HG02840 (cell line): ENCODE data around the gene FAM53B.

ENCODE experiments used
- ATAC-seq: cut with Tn5 transposase; IDR thresholded peaks from one replicate; pipeline ENCODE4 v1.9.1; 2021; ENCODE audit warnings: mild to moderate bottlenecking, moderate library complexity, moderate number of reproducible peaks; ENCODE audit not compliant: unreplicated experiment, low FRiP score

FAM53B gene

DNA sequence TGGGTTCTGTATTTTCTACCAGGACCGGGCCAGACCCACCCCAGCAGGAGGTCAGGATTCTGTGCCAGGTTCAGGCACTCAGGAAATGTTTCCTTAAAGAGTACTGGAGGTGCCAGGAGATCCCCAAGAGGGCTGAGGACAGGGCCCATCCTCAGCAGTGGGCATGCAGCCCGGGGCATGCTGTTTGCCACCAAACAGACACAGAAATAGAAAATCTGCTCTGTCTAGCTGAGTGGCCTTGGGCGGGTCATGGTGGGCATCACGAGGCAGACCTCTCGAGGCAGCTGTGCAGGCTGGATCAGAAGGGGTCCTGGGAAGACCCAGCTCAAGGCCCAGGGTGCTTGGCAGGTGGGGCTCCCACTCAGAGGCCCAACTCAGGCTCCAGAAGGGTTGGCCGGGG lies 105.0 kb downstream of the FAM53B start:
- no peak for ATAC-seq

DNA sequence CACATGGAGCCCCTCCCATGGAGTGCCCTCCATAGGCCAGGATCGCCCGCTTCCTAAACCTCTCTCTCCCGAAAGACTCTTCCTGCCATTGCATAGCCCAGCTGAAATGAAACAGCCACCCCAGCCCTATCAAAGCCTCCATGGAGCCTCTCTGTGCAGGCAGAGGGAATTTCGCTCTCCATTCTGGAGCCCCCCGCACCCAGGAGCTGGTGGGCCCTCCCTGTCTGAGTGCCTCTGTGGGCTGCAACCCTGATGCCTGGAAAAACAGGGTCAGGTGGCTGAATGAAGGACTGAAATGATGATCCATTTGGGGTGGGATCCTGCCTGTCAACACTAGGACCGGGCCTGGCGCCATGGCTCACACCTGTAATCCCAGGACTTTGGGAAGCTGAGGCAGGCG lies 106.4 kb downstream of the FAM53B start:
- no peak for ATAC-seq

DNA sequence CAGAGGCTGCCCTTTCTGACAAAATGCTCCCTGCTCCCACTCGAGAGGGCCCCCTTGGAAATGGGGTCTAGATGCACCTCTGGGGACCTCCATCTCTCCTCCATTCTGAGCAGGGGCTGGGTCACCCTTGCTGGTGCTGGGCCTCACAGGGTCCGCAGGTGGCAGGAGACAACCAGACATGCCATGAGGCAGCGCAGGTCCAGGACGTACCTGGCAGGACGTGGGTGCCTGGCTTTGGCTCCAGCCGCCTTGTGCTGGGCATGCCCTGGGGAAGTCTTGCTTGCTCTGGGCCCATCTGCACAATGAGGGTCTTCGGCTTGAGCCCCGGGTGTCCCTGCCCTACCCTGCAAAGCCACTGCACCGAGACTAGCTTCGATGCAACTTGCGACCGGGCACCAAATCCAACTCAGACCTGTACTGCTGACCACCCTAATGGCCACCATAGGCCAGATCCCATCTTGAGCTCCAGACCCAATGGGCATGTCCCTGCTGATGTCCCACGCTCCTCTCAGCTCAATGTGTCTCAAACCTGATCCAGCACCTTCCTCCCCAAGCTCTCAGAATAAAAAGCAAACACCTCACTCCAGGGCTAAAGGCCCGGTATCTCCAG lies 107.0 kb downstream of the FAM53B start:
- no peak for ATAC-seq

DNA sequence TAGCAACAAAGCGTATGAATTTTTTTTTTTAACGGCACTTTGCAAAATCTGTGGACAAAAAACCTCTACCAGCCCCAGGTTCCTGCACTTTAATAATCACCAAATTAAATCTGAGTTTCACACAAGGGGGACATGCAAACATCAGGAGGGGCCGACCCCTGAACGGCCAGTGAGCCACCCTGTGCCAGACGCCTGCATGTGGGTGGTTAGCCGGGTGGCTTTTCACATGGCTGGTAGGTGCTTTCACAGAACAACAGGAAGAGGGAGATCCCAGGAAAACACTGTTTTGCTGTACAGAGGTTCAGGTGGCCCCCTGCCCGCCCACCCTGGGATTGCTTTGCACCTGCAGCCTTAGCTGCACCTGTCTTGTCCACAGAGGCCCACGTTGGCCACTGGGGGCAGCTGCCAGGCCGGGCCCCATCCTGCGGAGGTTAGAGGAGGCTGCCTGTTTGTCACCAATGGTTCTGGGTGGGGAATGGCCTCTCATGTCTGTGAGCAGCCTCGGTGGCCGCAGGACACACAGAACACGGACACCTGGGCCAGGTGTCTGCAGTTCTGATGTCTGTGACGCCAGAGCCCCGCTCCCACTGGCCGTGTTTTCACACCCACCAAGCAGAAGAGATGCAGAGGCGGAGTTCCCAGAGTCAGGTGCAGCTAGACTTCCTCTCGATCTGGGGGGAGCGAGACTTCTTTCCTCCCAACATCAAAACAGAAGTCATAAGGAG lies 107.7 kb downstream of the FAM53B start:
- ATAC-seq = no peak

DNA sequence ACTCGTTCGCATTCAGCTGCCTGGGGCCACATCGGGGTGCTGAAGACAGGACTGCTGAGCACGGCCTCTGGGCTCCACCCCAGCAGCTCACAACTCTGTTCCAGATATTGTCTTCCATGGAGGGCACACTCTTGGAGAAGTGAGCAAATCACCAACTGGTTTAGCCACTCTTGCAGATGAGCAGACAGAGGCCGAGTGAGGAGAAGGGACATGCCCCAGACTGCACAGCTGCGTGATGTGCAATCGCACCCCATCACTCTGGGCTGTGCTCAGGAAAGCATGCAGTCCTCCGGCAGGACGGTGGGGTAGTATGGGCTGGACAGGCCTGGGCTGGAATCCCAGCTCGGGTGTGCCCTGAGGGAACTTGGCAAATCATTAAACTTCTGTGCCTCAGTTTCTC lies 111.6 kb downstream of the FAM53B start:
- no peak for ATAC-seq

DNA sequence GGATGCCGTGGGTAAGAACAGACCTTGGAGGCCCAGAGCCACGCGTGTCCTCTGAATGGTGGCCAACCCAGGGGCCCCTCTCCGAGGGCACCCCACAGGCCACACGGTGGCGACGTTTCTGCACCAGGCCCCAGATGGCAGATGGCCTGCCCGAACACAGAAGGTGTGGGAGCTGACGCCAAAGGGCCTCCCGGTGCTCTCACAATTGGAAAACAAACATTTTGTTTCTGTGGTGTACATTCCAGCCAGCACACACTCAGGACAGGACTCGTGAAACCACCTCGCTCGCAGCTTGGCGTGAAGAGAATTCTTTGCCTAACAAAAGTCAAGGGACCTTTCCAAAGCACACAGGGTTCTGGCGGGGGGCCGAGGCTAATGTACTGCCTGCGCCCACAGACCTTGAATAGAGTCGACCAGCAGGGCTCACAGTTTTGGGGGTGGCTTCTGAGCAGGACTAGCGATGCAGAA lies 112.1 kb downstream of the FAM53B start:
- ATAC-seq = no peak

DNA sequence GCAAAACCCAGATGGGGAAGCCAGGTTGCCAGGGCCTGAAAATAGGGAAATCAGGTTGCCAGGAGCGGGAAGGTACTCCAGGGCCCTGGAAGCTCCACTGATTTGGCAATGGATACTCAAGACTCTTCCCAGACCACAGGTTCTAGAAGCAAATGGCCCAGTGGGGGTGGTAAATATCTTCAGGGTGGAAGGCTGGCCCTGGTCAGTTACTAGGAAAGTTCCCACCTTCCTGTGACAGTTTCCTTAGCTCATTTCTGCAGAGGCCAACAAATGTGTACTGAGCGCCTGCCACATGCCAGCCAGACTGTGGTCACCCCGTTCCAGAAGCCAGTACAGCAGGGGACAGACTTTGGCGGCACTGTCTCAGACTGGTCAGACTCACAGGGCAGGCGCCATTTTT lies 113.6 kb downstream of the FAM53B start:
- ATAC-seq = no peak

DNA sequence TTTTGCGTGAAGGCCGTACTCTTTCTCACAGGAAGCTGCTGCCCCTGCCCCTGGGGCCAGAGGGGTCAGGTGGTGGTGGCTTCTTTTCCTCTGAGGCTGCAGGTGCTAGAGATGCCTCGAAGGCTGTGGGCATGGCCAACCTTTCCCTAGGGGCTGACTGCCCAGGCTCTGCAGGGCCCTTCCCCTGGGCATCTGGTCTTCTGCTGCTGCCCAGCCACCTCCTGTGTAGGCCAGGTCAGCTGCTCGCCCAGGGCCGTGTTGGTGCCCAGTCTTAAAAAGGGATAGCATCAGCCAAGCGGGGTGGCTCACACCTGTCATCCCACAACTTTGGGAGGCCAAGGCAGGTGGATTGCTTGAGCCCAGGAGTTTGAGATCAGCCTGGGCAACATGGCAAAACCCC lies 114.3 kb downstream of the FAM53B start:
- no peak for ATAC-seq

DNA sequence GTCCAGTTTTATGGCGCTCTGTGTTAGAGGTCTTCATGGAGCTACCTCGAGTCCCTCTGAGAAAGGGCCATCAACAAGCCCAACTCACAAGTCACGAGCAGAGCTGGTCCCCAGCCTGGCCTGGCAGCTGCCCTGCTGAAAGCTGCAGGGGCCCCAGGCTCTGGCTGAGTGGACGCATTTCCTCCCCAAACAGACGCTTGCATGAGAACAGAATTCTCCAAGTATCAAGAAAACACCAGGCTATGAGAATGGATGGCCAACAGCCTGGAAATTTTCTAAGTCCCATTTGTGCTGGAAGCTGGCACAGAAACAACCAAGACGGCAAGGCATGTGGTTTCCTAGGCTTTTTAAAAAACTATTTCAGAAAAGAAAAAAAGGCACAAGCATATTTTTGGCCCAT lies 114.8 kb downstream of the FAM53B start:
- ATAC-seq = no peak

DNA sequence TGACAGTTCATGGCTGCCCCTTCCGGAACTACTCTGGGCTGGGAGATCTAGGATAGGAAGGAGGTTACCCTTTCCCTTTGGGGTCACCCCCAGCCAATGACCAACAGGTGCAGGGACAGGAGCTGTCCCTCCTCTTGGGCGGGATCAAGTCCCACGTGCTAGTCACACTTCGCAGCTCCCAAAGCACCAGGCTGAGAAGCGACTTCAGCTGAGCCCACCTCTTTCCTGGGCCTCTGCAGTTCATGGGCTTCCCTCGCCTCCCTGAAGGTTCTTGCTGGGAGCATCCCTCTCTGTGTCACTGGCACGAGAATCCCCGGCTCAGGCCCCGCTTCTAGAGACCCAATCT lies 115.5 kb downstream of the FAM53B start:
- ATAC-seq = no peak

DNA sequence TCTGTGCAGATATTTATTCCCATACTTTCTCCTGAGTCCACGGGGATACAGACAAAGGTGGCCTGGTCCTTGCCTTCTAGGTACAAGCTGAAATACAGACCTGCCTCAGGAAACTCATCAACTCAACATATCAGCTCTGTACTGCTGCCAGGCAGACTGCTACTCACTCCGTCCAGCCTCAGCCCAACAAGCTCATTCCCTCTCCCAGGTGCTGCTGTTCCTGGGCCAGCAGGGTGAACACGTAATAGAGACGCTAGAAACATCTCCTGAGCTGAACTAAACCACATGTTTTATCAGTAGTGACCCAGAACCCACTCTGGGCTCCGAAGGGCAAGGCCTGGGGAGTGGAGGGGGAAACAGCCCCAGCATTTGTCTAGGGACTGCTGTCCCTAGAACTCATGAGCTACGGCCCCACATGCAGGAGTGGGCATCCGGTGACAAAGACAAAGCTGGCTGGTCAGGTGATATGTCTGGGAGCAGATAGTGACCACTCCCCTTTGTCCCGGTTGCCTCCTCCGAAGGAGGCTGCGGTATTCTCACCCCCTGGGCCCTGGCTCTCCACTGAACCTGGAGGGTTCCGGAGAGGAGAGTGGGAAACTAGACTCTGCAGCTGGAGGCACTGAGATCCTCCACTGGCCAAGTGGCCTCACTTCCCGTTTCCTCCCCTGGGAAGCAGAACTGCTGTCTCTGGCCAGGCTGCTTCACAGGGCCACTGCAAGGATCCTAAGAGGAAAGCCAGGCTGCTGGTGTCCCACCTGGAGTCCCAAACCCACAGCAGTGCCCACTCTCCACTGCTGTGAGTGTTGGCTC lies 116.1 kb downstream of the FAM53B start:
- no peak for ATAC-seq

DNA sequence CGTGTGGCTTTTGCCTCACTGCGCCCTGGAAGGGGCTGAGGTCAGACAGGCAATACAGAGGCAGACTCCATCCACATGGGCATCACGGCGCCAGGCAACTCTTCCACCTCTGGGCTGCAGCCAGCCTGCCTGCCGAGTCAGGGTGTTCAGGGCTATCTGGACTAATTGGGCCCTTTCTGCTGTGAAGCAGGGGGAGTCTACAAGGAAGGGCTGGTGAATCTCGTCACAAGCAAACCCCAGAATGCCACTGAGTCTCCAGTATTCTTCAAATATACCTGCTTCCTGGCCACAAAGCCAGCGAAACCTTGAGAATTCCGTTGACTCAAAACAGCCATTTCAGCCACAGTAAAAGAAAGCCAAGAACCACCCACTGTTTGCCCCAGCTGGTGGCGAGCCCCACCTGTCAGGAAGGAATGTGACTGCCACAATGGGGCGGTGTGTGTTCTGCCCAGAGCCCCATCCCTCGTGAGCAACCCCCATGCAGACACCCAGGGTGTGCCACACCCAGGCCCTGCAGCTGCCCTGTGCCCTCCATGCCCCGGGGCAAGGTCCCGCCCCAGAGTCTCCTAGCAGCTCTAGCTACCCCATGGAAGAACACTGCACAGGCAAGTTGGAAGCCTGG lies 117.3 kb downstream of the FAM53B start:
- no peak for ATAC-seq

DNA sequence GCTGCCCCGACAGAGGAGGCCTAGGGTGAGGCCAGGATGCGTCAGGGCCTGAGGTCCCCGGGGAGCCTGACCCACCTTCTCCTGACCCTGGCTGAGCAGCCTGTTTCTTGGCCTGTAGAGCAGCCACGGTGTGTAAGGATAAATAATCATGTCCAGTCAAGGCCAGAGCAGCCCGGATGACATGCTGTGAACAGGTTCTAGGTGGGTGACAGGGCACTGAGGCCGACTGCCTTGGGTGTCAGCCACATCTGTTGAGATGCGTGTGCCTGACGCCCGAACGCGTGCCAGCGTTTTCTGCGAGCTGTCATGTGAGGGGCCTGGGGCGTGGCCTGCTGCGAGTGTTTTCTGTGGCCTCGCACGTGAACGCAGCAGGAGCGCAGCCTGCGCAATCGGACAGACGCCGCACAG lies 118.3 kb downstream of the FAM53B start:
- no peak for ATAC-seq

DNA sequence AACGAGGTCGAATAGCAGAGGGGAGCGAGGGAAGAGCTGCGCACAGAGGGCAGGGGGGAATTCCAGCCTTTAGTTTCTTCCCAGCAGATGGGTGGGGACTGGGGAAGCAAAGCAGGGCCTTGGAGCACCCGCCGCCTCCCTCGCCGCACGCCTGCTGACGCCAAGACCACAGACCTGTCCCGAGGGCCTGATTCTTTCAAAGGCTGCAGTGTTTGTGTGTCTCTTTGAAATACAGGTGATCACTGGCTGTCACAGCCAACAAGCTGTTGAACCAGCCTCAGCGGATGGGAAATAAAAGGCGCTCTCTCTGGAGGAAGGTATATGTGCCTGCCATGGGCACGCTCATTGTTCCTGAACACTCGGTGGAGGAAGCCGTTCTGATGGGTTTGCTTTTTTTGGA lies 119.3 kb downstream of the FAM53B start:
- ATAC-seq = no peak

DNA sequence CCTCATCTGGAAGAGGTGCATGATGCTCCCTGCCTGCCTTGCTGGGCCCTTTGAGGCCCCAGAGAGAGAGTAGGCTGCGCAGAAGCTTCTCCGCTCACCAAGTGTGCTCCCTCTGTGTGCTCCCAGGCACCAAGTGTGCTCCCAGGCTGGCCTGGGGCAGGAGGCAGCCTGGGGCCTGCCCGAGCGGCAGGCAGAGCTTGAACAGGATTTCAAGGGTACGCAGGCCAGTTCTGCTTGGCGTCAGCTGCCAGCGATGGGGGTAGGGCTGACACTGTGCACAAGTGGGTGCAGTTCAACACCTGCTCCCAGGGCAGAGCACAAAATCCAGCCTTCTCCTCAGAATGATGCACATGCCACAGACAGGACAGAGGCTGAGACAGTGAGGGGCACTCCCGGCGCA lies 119.7 kb downstream of the FAM53B start:
- ATAC-seq = no peak

DNA sequence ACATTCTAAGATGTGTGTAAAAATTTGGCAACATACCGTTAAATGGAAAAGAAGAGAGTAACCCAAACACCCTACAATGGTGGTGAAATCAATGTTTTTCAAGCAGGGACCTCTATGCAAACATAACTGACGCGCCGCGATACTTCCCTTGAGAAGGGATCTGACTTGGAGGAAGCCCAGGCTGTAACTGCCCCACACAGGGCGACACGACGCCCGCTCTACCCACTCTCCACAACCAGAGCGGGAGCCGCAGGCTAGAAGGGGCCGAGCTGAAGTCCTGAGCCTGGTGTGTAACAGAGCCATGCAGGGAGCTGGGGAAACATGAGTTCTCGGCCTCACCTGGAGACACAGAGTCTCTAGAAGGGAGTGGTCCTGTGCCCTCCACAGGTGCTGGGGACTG lies 120.2 kb downstream of the FAM53B start:
- no peak for ATAC-seq

DNA sequence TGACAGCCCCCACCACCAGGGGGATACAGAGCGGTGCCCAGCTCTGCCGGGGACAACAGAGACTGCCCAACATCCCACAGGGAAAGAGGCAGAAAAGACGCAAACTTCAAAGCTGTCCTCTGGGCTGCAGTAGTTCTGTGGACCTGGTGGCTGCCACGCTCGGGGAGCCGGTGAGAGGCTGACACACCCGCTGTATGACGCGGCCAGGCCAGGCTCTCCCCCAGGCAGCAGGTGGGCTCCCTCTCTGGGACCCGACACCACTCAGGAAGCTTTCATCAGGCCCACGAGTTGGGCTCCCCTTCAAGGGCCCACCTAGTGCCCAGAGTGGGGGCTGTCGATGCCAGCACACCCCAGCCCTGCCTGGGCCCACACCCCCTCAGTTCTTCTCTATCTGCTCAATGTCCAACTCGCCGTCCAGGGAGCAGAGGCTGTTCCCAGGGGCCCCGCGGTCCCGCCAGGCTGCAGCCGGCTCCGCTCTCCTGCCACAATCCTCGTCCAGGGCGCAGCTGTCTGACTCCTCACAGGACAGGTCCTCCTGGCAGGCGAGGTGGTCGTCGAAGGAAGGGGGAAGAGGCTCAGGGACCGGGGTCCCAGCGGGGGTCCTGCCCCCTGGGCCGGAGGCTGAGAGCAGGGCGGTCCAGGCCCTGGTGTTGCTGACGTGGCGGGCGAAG lies 121.2 kb downstream of the FAM53B start:
- ATAC-seq = no peak

DNA sequence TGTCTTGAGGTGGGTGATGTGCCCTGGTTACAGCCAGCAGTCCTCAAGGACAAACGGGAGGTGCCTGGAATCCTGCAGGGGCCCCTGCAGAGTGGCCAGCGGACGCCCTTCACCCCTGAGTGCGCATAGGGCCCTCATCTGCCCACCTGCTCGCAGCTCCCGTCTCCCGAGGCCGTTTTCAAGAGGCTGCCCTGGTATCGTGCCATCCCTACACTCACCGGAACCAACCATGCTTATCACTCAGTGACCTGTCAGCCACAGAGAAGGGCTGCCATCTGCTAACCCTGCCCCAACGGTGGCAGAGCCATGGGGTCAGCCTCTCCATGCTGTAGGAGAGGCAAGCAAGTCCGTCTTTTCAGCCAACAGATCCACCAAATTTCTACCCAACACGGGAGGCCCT lies 122.0 kb downstream of the FAM53B start:
- no peak for ATAC-seq

DNA sequence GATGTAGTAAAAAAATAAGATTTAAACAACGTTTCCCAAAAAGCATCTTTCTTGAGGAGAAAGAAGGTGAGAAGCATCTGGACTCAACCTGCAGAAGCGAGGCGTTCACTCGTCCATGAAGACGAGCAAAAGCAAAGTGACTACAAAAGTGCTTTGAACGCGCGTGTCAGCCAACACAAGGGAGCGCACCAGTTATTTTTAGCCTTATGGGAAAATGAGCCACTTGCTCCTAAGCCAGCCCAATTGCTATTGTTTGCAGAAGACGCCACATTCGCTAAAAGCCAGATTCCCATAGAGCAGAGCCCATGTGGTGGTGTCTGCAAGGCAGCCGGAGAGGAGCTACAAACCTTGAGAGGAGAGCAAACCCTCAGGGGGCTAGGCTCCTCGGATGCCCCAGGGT lies 122.5 kb downstream of the FAM53B start:
- ATAC-seq = no peak

DNA sequence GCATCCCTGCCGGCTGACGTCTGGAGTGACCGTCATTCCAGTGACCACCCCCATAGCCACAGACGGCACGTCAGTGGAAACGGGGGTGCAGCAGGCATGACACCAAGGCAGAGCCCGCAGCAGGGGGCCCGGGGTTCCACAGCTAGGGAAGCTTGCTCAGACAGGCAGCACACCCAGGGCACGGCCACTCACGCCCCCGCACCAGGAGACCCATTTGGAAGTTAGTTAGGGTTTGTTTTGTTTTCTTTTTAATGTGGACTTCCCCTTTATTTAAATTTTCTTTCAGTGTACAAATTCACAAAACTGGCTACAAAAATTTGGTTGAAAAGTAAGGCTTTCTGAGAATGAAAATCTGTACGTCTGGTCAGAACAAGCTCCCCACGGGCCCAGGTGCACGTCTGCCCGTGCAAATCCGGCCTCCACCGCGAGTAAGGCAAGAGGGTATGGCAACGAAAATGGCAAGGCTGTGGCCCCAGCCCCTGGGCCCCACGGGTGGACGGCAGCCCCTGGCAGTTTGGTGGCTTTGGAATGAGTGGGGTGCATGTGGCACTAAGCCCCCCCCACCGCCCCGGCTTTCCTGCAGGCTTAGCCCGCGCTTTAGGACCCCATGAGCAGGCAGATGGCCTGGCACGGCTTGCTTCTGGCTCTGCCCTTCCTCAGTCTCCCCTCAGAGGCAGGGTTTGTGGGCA lies 124.2 kb downstream of the FAM53B start:
- ATAC-seq = no peak
